ENCODE measurements around the gene TUB.

DNA sequence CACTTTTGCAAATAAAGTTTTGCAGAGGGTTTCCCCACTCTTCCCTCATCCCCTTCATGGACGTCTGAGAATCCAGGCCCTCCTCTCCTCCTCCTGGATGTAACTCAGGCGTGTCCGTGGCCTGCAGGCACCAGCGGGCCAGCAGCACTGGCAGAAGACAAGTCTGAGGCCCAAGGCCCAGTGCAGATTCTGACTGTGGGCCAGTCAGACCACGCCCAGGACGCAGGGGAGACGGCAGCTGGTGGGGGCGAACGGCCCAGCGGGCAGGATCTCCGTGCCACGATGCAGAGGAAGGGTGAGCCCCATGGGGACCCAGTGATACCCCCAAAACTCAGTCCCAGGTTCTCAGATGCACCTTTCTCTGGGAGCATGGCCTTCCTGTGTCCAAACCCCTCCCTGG, 14.4 kb downstream of the TUB start:
- TF ChIP-seq, protein P1, sequence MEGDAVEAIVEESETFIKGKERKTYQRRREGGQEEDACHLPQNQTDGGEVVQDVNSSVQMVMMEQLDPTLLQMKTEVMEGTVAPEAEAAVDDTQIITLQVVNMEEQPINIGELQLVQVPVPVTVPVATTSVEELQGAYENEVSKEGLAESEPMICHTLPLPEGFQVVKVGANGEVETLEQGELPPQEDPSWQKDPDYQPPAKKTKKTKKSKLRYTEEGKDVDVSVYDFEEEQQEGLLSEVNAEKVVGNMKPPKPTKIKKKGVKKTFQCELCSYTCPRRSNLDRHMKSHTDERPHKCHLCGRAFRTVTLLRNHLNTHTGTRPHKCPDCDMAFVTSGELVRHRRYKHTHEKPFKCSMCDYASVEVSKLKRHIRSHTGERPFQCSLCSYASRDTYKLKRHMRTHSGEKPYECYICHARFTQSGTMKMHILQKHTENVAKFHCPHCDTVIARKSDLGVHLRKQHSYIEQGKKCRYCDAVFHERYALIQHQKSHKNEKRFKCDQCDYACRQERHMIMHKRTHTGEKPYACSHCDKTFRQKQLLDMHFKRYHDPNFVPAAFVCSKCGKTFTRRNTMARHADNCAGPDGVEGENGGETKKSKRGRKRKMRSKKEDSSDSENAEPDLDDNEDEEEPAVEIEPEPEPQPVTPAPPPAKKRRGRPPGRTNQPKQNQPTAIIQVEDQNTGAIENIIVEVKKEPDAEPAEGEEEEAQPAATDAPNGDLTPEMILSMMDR (optimal IDR thresholded peaks at IDR 0.05 in 1 of 3, IDR thresholded peaks at IDR 0.05 in 1 of 3, conservative IDR thresholded peaks at IDR 0.05 in 1 of 3; ENCODE audit: extremely low read depth in 1 of 3, insufficient read depth in 2 of 3, low read length in 3 of 3), result no peak
- TF ChIP-seq EZH2 (IDR thresholded peaks at IDR 0.05; ENCODE audit: low read length), result no peak

All from keratinocyte (primary cell).